VCaP (cell line): ENCODE measurements around the gene GJA4.

Experiments used
- H3K27ac ChIP-seq: fragments of 450-650 bp; 2 replicates; pipeline ENCODE4 v1.5.1; 2017
- TF ChIP-seq, protein P1 (sequence below): fragments of 450-650 bp; conservative IDR thresholded peaks from 2 replicates; pipeline ENCODE4 v1.5.1; 2017; ENCODE audit warnings: mild to moderate bottlenecking, moderate library complexity

GJA4 gene

DNA sequence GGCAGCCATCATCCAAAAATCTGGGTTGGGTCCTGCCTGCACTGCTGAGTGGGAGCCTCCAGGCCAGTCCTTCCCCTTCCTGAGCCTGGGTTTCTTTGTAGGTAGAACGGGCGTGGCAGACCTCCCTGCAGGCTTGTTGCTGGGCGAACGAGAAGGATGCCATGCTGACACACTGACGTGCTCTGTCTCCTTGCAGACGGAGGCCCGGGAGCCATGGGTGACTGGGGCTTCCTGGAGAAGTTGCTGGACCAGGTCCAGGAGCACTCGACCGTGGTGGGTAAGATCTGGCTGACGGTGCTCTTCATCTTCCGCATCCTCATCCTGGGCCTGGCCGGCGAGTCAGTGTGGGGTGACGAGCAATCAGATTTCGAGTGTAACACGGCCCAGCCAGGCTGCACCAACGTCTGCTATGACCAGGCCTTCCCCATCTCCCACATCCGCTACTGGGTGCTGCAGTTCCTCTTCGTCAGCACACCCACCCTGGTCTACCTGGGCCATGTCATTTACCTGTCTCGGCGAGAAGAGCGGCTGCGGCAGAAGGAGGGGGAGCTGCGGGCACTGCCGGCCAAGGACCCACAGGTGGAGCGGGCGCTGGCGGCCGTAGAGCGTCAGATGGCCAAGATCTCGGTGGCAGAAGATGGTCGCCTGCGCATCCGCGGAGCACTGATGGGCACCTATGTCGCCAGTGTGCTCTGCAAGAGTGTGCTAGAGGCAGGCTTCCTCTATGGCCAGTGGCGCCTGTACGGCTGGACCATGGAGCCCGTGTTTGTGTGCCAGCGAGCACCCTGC is 1.4 kb downstream of the GJA4 start:
- TF ChIP-seq, protein P1, sequence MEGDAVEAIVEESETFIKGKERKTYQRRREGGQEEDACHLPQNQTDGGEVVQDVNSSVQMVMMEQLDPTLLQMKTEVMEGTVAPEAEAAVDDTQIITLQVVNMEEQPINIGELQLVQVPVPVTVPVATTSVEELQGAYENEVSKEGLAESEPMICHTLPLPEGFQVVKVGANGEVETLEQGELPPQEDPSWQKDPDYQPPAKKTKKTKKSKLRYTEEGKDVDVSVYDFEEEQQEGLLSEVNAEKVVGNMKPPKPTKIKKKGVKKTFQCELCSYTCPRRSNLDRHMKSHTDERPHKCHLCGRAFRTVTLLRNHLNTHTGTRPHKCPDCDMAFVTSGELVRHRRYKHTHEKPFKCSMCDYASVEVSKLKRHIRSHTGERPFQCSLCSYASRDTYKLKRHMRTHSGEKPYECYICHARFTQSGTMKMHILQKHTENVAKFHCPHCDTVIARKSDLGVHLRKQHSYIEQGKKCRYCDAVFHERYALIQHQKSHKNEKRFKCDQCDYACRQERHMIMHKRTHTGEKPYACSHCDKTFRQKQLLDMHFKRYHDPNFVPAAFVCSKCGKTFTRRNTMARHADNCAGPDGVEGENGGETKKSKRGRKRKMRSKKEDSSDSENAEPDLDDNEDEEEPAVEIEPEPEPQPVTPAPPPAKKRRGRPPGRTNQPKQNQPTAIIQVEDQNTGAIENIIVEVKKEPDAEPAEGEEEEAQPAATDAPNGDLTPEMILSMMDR = no peak
- H3K27ac ChIP-seq = no peak overlapping the region

DNA sequence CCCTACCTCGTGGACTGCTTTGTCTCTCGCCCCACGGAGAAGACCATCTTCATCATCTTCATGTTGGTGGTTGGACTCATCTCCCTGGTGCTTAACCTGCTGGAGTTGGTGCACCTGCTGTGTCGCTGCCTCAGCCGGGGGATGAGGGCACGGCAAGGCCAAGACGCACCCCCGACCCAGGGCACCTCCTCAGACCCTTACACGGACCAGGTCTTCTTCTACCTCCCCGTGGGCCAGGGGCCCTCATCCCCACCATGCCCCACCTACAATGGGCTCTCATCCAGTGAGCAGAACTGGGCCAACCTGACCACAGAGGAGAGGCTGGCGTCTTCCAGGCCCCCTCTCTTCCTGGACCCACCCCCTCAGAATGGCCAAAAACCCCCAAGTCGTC is 2.0 kb downstream of the GJA4 start:
- TF ChIP-seq, protein P1 = no peak
- no peak overlapping the region for H3K27ac ChIP-seq

DNA sequence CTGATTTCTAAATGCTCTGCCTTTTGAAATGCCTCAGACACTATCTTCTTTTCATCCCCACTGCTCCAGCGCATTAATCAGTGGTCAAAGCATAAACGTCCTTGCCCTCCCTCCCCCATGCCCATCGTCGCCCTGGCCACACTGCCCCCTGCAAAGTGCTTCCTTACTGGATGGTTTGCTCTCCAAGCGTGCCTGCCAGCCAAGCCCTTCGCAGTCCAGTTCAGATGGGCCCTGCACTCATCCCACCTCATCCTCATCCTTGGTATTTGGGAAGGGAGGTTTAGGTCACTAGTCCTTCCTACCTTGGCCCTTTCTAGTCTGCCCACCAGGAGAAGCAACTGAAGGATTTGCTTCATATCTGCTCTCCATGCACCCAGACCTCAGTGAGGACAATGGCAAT is 3.1 kb downstream of the GJA4 start:
- no peak overlapping the region for H3K27ac ChIP-seq
- TF ChIP-seq, protein P1 = no peak

DNA sequence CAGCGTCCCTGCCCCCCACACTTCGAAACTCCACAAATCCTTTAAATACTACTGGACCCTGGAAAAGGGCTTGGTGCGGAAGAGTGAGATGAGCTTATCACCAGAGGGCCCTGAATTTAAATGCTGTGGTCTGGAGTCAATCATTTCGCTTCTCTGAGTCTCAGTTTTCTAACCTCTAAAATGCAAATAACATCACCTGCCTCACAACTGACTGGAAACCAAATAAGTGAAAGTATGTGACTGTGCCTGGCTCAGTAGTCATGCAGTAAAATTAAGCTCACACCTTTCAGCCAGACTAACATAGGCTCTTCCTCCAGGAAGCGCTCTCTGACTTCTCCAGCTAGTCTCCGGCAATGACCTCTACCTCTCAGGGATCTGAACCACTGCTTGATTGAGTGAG is 4.2 kb downstream of the GJA4 start:
- H3K27ac ChIP-seq = no peak overlapping the region
- TF ChIP-seq, protein P1 = no peak

DNA sequence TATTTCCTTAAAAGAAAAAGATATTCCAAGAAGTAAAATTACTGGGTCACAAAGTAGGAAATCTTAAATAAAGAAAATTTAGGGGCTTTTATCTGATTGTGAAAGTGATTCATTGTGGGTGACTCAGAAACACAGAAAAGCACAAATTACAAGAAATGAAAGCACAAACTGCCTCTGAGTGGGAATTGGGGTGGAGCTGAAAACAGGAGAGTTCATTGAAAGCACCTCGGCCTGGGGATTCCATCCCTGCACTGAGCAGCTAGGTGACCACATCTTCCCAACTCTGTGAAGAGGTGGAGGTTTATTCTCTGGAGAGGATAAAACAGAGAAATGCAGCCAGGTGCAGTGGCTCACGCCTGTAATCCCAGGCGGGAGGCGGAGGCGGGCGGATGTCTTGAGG is 7.4 kb downstream of the GJA4 start:
- TF ChIP-seq, protein P1 = no peak
- H3K27ac ChIP-seq = no peak overlapping the region

DNA sequence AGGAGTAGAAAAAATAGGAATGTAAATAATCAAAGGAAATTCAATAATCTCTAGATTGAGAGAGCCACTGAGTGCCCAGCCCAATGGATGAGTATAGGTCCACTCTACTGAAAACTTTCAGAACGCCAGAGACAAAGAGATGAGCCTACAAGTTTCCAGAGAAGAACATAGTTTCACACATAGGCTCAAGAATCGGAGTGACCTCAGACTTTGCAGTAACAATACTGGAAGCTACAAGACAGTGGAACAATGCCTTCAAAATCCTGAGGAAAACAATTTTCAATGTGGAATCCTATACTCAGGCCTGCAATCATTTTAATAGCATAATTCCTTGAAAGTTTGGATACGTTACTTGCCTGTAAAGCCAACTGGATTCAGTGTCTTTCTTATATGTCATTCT is 11.0 kb downstream of the GJA4 start:
- TF ChIP-seq, protein P1 = no peak
- no peak overlapping the region for H3K27ac ChIP-seq

DNA sequence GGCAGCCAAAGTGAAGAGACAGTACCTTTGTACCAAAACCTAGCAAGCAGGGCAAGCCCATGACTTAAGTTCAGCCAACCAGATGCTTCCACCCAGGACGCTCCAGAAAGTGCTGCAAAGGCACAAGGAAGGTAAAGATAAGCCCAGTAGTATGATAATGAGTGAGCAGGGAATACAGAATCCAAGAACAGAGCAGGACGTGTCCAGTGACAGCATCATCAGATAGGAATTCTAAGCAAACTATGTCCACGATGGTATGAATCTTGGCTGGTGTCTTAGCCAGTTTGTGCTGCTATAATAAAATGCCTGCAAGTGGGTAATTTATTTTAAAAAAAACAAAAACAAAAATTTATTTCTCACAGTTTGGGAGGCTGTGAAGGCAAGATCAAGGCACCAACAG is 13.6 kb downstream of the GJA4 start:
- TF ChIP-seq, protein P1 = no peak
- H3K27ac ChIP-seq = no peak overlapping the region
